Endodermal cell (in vitro differentiated cells): ENCODE measurements around the gene CNPY3. TPM values are rescaled to one million over a fixed set of nuclear protein-coding genes. Genes with fewer than 3 reads are reported as not detected.
A peak's percentile ranks its signal among the peaks of the same experiment; 100 is the strongest.

Experiments used
- DNase-seq: peaks from one replicate; pipeline ENCODE4 v3.0.0-alpha.2; 2017
- H3K27ac ChIP-seq: 2 replicates; pipeline ENCODE4 v1.5.1; 2013; ENCODE audit warnings: mild to moderate bottlenecking, low read depth, low read length, moderate library complexity
- H3K27me3 ChIP-seq: 2 replicates; pipeline ENCODE4 v1.6.1; 2013; ENCODE audit warnings: mild to moderate bottlenecking, low read length, moderate library complexity; ENCODE audit not compliant: insufficient read depth, control insufficient read depth, poor library complexity, severe bottlenecking
- H3K36me3 ChIP-seq: 2 replicates; pipeline ENCODE4 v1.7.0; 2013; ENCODE audit warnings: mild to moderate bottlenecking, low read length, moderate library complexity; ENCODE audit not compliant: control insufficient read depth, insufficient read depth
- H3K4me1 ChIP-seq: one replicate; pipeline ENCODE4 v1.7.0; 2013; ENCODE audit warnings: low read length; ENCODE audit not compliant: control insufficient read depth, insufficient read depth
- H3K4me3 ChIP-seq: 2 replicates; pipeline ENCODE4 v1.5.1; 2013; ENCODE audit warnings: mild to moderate bottlenecking, low read length, moderate library complexity
- H3K9ac ChIP-seq: 2 replicates; pipeline ENCODE4 v1.6.1; 2013; ENCODE audit warnings: mild to moderate bottlenecking, low read length, moderate library complexity; ENCODE audit not compliant: poor library complexity, severe bottlenecking; ENCODE audit errors: extremely low read depth
- H3K9me3 ChIP-seq: 2 replicates; pipeline ENCODE4 v1.6.1; 2013; ENCODE audit warnings: mild to moderate bottlenecking, low read length, moderate library complexity; ENCODE audit not compliant: control insufficient read depth
- H3K27ac Mint-ChIP-seq: 2 replicates; pipeline ENCODE4 v1.8.0; 2020; ENCODE audit warnings: mixed read lengths
- H3K27me3 Mint-ChIP-seq: 2 replicates; pipeline ENCODE4 v1.8.0; 2021; ENCODE audit warnings: mild to moderate bottlenecking, mixed read lengths; ENCODE audit not compliant: insufficient read depth
- H3K36me3 Mint-ChIP-seq: 2 replicates; pipeline ENCODE4 v1.8.0; 2020; ENCODE audit warnings: low read depth, mixed read lengths
- H3K4me1 Mint-ChIP-seq: 2 replicates; pipeline ENCODE4 v1.8.0; 2020; ENCODE audit warnings: mixed read lengths
- H3K4me3 Mint-ChIP-seq: 2 replicates; pipeline ENCODE4 v1.8.0; 2020; ENCODE audit warnings: mild to moderate bottlenecking, moderate library complexity, mixed read lengths
- H3K9me3 Mint-ChIP-seq: 2 replicates; pipeline ENCODE4 v1.8.0; 2020; ENCODE audit warnings: mild to moderate bottlenecking, mixed read lengths
- WGBS, 2 experiments: methylation state at CpG; one replicate each; pipeline versions ENCODE4 v1.1.5 to v1.1.7; 2013; ENCODE audit warnings: missing lambda C conversion rate in 2 of 2, mixed read lengths in 1 of 2; ENCODE audit not compliant: insufficient coverage in 1 of 2, insufficient read length in 1 of 2; 5-methylcytosine and 5-hydroxymethylcytosine counted together
- total RNA-seq, 2 donors: library from RNA; stranded (reverse); fragmentation: NEBNext Ultra II Directional in 1 of 2; extraction: Animal tissue kit (Norgen Biotek cat#: 25700) in 1 of 2; gene quantifications; 2 replicates in 1 of 2; 3 replicates in 1 of 2; pipeline ENCODE4 v1.2.1, GENCODE V29; 2021
- TF ChIP-seq, protein P1 (sequence below): fragments of 200-600 bp; sonication (generic); conservative IDR thresholded peaks from 2 replicates; pipeline ENCODE4 v1.5.0; 2021; ENCODE audit warnings: antibody characterized with exemption, mild to moderate bottlenecking

Gene CNPY3
- total RNA-seq, 2 donors from 2014 or later = 72.7 to 73.6 TPM

DNA sequence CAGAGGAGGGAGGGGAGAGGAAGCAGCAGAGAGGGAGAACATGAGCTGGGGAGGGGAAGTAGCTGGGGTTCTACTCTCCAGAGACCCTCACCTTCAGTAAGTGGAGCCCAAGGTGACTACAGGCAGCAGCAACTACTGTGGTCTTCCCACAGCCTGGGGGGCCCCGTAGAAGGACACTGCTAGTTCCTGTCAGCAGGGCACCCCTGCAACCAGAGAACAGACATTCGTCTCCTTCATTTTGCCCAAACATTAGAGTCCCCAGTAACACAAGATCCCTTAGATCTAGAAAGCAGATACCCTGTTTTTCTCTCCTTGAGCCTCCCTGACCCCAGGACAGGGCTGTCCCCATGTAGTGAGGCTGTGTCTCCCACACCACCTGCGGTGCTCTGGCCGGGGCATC lies 39.5 kb downstream of the CNPY3 start:
- H3K4me1 Mint-ChIP-seq = peaks cover 3% of the 10 kb centered on the region
- no peaks in the 10 kb centered on the region for H3K36me3 ChIP-seq
- TF ChIP-seq, protein P1, sequence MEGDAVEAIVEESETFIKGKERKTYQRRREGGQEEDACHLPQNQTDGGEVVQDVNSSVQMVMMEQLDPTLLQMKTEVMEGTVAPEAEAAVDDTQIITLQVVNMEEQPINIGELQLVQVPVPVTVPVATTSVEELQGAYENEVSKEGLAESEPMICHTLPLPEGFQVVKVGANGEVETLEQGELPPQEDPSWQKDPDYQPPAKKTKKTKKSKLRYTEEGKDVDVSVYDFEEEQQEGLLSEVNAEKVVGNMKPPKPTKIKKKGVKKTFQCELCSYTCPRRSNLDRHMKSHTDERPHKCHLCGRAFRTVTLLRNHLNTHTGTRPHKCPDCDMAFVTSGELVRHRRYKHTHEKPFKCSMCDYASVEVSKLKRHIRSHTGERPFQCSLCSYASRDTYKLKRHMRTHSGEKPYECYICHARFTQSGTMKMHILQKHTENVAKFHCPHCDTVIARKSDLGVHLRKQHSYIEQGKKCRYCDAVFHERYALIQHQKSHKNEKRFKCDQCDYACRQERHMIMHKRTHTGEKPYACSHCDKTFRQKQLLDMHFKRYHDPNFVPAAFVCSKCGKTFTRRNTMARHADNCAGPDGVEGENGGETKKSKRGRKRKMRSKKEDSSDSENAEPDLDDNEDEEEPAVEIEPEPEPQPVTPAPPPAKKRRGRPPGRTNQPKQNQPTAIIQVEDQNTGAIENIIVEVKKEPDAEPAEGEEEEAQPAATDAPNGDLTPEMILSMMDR = no peak
- no peak overlapping the region for H3K4me3 ChIP-seq
- no peak overlapping the region for H3K27ac ChIP-seq
- H3K9ac ChIP-seq = no peak overlapping the region
- WGBS, 2 experiments = 91 to 97% methylated on average over 3 to 4 of the region's 4 CpGs
- peak overlapping the region; percentile 64 for H3K27ac Mint-ChIP-seq
- H3K27me3 Mint-ChIP-seq = no peaks in the 10 kb centered on the region
- no peaks in the 10 kb centered on the region for H3K27me3 ChIP-seq
- H3K36me3 Mint-ChIP-seq = peaks cover 23% of the 10 kb centered on the region
- H3K9me3 Mint-ChIP-seq = no peaks in the 10 kb centered on the region
- no peaks in the 10 kb centered on the region for H3K4me1 ChIP-seq
- H3K4me3 Mint-ChIP-seq = no peak overlapping the region
- no peaks in the 10 kb centered on the region for H3K9me3 ChIP-seq
- DNase-seq = no peak

DNA sequence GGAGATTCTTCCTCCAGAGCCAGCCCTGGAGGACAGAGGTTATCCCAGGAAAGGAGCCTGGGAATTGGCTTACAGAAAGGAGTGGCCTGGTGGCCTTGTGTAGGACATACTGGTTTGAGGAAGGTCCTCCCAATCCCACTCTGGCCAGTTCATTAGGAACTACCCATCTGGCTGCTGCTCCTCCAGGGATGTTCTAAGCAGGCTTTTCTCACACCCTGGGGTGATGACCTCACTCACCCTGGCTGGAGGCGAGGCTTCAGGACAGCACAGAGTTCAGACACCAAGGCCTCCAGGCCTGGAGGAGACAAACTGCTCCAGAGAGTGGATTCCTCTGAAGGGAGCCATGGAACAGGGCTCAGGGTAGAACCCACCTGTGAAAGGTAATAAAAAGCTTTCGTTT lies 40.2 kb downstream of the CNPY3 start:
- no peaks in the 10 kb centered on the region for H3K4me1 ChIP-seq
- no peaks in the 10 kb centered on the region for H3K27me3 ChIP-seq
- H3K36me3 ChIP-seq = no peaks in the 10 kb centered on the region
- H3K9me3 ChIP-seq = no peaks in the 10 kb centered on the region
- Mint-ChIP-seq H3K36me3 (peaks cover 26% of the 10 kb centered on the region), H3K27me3 (no peaks in the 10 kb centered on the region), H3K4me1 (peaks cover 3% of the 10 kb centered on the region), H3K9me3 (no peaks in the 10 kb centered on the region), H3K4me3 (no peak overlapping the region), H3K27ac (no peak overlapping the region)
- no peak overlapping the region for H3K27ac ChIP-seq
- 89 to 100% methylated on average over 1 to 2 of the region's 2 CpGs for WGBS, 2 experiments
- DNase-seq = no peak
- TF ChIP-seq, protein P1 = no peak
- no peak overlapping the region for H3K9ac ChIP-seq
- no peak overlapping the region for H3K4me3 ChIP-seq

DNA sequence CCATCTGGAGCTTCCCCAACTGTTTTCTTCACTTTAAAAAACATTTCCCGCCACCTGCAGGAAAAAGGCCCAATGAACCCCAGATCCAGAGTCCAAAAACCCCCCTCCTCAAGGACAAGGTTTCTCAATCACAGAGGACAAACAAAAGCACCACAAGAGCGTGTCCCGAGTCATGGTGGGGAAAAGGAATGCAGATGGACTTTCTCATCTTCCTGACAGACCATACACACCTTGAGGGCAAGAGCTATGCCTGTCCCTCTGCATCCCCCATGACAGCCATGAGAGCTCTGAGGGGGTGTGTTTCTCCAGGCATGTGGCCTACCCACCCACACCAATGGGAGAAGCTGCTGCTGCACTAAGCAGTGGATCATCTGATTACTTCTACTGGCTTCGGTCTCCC lies 40.7 kb downstream of the CNPY3 start:
- Histone ChIP-seq H3K4me3 (no peak overlapping the region), H3K27me3 (no peaks in the 10 kb centered on the region), H3K27ac (no peak overlapping the region), H3K9me3 (no peaks in the 10 kb centered on the region), H3K9ac (no peak overlapping the region), H3K36me3 (no peaks in the 10 kb centered on the region), H3K4me1 (no peaks in the 10 kb centered on the region)
- Mint-ChIP-seq H3K36me3 (peaks cover 24% of the 10 kb centered on the region), H3K4me3 (no peak overlapping the region), H3K27me3 (no peaks in the 10 kb centered on the region), H3K4me1 (peaks cover 3% of the 10 kb centered on the region), H3K27ac (peak overlapping the region; percentile 39), H3K9me3 (no peaks in the 10 kb centered on the region)
- TF ChIP-seq, protein P1 = no peak
- no peak for DNase-seq
- WGBS, 2 experiments = 93 to 100% methylated on average over 2 to 4 of the region's 4 CpGs
